Stimulated activated CD8-positive, alpha-beta memory T cell treated with anti-CD3 and anti-CD28 coated beads, Interleukin-15, amount 100 ng/mL, for 4 hours (primary cell): Measurements from ENCODE around the gene ITGBL1.

Experiments used
- DNase-seq, 2 donors: peaks; one replicate each; pipeline ENCODE4 v3.0.0-alpha.2; 2020; ENCODE audit warnings: low read depth in 2 of 2

ITGBL1 gene

GRCh38 chr13:101565317-101565716, 112.8 kb downstream of the ITGBL1 start:
- DNase-seq, result no peak

DNA sequence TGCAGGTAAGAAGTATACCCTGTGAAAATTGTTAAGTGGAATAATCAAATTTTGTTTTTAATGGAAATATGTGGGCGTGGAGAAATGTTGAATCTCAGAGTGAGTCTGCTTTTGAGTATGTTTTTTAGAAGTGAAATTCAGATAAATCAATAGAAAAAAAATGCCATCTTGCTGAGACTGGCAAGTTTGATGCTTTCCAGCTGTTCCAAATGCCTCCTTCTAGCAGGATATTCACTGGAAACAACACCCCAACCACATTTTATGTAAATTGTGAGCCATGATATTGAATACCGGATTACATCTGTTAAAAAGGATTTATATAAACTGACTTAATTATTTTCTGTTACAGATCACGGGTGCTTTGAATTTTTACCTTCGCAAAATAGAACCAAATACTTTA, 115.4 kb downstream of the ITGBL1 start:
- DNase-seq, result no peak

DNA sequence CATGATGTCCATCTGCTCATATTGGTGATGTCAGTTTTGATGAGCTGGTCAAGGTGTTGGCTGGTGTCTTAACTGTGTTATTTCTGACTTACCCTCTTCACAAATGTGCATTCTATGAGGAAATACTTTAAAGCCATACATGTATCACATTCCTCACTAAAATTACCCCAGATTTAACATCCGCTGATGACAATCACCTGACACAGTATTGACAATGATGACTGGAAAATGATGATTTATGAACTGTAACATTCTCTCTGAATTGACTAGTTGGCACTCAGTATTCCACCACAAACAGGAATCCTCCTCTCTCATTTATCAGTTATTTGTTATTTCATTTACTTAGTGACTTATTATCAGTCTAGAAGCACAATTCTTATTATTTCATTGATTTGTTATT, 117.3 kb downstream of the ITGBL1 start:
- no peak for DNase-seq

DNA sequence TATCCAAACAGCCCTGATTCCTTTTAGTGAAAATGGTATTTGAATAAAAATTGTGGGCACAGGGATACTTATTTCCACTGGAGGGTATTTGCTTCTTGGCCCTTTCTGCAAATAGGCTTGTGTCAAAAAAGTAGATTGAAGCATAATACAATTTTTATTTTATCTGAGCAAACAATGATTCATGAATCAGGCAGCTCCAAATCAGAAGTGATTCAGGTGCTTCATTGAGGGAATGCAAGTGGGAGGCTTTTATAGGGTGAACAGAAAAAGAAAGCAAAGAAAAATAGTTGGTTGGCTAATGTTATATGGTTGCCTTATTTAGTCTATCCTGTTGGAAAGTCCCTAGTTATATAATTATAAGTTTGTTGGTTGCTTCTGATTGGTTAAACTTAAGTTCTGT, 117.9 kb downstream of the ITGBL1 start:
- no peak for DNase-seq

DNA sequence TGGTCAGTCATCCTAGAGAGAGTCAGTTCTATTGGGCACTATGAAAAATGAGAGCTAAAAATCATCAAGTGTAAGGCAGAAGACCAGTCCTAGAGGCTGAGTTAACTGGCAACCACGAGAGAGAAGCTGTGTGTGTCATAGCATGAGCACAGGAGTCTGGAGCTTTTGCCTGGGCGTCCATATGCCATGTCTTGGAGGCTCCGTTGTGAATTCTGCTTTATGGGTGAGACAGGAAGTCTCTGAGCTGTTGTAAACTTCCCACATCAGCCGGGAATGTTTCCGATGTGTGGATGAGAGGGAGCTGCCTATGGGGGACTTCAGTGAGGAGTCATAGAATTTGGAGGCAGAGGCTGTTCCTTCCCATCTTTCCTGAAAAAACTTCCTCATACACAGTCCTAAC, 120.0 kb downstream of the ITGBL1 start:
- no peak for DNase-seq

DNA sequence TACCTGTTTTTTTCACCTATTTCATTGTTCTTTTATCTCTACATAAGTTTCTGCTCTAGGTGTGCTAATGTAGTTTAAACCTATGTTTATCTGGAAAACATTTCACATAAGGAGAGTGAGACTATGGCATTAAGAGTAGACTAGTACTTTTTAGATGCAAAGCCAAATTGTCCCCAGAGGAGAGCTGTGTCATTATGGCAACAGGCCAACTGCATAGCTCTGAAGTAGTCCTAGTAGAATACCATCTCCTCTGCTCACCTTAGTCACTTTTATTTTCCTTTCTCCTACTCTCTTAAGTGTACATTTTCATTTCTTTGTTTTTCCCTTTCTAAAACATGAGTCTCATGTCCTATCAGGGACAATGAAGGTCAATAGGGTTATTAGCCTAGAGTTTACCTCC, 123.1 kb downstream of the ITGBL1 start:
- no peak for DNase-seq

- DNase-seq, result no peak
Observed at GRCh38 chr13:101576455-101576854, 124.0 kb downstream of the ITGBL1 start.

GRCh38 chr13:101576977-101577376, 124.5 kb downstream of the ITGBL1 start:
- no peak for DNase-seq

DNA sequence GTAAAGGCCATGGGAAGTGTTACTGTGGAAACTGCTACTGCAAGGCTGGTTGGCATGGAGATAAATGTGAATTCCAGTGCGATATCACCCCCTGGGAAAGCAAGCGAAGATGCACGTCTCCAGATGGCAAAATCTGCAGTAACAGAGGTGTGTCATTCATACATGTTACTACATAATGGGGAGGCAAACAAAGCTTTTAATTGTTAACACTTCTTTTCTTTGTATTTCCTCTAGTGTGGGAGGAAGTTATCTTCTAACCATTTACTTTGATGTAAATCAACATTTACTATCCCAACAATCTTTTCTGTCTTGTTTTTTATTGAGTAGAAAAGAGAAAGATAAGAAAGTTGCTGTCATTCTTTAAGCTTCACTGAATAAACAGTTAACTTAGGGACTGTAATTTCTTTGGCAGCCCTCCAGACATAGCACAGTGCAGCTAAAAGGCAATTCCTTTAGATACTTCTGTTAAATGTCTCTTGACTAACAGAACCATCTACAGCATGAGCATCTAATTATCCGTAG, 126.9 kb downstream of the ITGBL1 start:
- no peak for DNase-seq

DNA sequence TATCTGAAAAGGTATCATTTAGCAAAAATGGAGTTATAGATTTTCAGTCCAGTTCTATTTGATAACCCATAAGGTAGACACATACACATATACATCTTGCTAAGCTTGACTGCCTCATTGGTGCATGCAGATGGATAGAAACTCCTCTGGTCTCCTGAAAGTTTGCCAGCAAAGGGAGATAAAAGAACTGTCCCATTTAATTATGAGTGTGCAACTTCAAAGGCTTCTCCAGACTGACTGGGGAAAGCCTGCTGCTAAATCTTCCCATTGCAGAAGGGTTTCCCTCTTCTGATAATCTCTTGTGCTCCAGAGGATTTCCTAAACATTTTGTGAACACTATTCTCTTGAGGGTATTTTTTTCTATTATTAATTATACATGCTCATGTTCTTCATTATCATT, 131.9 kb downstream of the ITGBL1 start:
- DNase-seq, result no peak

- no peak for DNase-seq
Observed at GRCh38 chr13:101590479-101590878, 138.0 kb downstream of the ITGBL1 start.

GRCh38 chr13:101594936-101595335, 142.5 kb downstream of the ITGBL1 start:
- DNase-seq, result no peak

DNA sequence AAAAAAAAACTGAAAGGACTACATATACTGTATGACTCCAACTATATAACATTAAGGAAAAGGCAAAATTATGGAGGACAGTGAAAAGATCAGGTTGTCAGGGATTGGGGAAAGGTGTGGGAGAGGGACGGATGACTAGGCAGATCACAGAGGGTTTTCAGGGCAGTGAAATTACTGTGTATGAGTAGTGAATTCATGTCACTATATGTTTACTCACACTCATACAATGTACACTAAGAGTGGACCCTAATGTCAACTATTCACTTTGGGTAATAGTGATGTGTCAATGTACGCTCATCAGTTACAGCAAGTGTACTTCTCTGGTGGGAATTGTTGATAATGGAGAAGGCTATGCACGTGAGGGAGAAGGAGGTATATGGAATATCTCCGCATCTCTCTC, 144.3 kb downstream of the ITGBL1 start:
- DNase-seq, result no peak

- no peak for DNase-seq
Observed at GRCh38 chr13:101611491-101612475, 159.3 kb downstream of the ITGBL1 start.

- no peak for DNase-seq
Observed at GRCh38 chr13:101612735-101613134, 160.3 kb downstream of the ITGBL1 start.

DNA sequence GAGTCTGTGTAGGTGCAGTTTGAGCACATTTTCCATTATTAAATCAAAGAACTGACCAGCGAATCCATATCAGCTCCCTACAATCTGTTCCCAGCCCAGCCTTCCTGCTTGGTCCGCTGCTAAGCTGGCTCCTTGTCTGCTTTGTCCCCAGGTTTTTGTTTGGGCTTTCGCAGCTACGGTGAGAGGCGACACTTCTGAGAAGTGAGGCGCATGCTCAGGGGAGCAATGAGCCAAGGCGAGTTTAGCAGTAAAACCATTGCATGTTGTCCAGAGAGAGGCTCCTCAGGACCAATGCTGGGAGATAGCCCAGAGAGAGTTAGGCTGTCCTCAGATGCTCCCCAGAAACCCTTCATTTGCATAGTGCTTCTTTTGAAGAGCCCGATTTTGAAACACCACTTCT, 162.0 kb downstream of the ITGBL1 start:
- DNase-seq, result no peak

GRCh38 chr13:101618440-101619187, 166.1 kb downstream of the ITGBL1 start:
- DNase-seq, result peak in 1 of 2 donors; percentile 5

- no peak for DNase-seq
Observed at GRCh38 chr13:101621099-101621498, 168.6 kb downstream of the ITGBL1 start.

- no peak for DNase-seq
Observed at GRCh38 chr13:101623470-101624209, 171.2 kb downstream of the ITGBL1 start.

DNA sequence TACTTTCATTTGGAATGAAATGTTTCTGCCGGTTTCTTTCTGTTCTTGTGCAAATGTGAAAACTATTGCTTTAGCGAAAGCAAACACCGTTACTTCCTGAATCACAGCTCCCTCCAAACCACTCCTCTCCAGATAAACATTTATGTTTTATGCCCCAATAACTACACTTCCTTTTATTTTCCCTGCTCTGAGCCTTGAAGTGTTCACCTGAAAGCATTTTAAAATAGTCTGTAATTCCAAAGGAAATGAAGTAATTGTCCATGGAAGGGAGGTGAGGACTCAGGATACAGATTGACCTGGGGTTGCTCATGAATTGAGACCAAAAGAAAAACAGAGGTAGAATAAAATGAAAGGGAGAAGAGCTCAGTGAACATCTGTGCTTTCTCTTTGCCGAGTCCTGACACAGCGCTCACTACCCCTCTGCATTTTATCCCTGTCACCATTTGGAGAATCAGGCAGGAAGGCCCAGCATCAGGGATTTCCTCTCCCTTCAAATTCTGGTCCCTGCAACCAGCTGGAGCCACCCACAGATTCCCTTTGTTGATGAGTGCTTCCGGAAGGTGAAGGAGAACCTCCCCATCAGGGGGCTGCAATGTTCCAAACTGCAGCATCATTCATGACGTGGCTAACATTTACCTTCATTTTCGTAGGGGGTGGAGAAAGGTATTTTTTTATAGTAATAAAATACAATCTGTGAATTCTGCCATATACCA, 171.9 kb downstream of the ITGBL1 start:
- no peak for DNase-seq

- no peak for DNase-seq
Observed at GRCh38 chr13:101624981-101625380, 172.5 kb downstream of the ITGBL1 start.
